Stimulated activated CD4-positive, alpha-beta T cell treated with anti-CD3 and anti-CD28 coated beads, Interleukin-12 subunit alpha, Interleukin-12 subunit beta, amount 100 ng/mL, for 24 hours (primary cell): ENCODE results near the gene TMEM63A.
"Not testable (repeated sequence)": the region's sequence is repeated elsewhere in the genome, so short reads cannot be mapped to it uniquely, and the experiment has no call there.

Experiments used
- DNase-seq, 2 experiments: peaks; one replicate each; pipeline ENCODE4 v3.0.0-alpha.2; 2020; ENCODE audit warnings: low read depth in 2 of 2

The TMEM63A gene

DNA sequence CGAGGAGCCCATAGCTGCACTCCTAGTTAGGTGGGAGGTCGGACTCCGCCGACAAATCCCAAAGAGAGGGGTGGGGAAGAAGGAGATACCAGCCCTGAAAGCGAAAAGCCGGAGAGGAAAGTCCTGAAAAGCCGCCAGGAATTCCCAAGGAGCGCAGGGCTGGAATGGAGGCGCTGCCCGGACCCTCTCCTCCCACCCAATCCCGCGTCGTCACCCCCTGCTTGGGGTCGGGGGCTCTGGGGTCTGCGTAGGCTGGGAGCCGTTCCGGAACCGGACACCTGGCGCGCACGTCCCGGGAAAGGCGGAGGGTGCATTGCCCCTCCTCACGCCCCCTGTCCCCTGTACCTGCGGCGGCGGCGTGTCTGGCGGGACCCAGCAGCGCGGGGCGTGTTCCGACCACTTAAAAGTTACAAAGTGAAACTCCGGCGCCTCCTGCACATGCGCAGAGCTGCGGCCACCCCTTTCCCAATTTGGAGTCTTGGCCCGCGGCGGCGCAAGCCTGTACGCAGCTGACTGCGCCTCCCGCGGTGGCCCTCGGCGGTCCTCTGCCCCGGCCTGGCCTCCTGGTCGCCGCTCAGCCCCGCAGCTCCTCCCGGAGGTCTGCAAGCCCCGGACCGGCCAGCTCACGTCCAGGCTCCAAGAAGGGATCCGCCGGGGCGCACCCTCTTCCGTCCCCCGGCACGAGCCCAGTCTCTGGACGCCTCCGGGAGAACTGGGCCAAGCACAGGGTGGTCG is at the start of gene TMEM63A:
Gene TMEM63A, minus strand, starts transcription at position 422 of the 735 bp plus-strand sequence. CDS start 4,800 bp downstream, outside the sequence.
- DNase-seq, result peak; percentile 59 to 84

GRCh38 chr1:225931270-225932136 is 49.3 kb upstream of the TMEM63A start:
- no peak for DNase-seq

DNA sequence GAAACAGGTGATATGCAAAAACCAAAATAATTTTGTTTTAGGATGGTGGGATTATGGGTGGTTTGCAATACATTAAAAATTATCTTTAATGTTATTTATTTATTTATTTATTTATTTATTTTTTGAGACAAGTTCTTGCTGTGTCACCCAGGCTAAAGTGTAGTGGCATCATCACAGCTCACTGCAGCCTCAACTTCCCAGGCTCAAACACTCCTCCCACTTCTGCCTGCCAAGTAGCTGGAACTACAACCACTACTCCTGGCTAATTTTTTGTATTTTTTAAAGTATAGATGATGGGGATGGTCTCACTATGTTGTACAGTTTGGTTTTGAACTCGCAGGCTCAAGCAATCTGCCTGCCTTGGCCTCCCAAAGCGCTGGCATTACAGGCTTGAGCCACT is 48.4 kb upstream of the TMEM63A start:
- no peak for DNase-seq

- DNase-seq, result not testable (repeated sequence)
Observed at GRCh38 chr1:225929462-225929861, 47.3 kb upstream of the TMEM63A start.

DNA sequence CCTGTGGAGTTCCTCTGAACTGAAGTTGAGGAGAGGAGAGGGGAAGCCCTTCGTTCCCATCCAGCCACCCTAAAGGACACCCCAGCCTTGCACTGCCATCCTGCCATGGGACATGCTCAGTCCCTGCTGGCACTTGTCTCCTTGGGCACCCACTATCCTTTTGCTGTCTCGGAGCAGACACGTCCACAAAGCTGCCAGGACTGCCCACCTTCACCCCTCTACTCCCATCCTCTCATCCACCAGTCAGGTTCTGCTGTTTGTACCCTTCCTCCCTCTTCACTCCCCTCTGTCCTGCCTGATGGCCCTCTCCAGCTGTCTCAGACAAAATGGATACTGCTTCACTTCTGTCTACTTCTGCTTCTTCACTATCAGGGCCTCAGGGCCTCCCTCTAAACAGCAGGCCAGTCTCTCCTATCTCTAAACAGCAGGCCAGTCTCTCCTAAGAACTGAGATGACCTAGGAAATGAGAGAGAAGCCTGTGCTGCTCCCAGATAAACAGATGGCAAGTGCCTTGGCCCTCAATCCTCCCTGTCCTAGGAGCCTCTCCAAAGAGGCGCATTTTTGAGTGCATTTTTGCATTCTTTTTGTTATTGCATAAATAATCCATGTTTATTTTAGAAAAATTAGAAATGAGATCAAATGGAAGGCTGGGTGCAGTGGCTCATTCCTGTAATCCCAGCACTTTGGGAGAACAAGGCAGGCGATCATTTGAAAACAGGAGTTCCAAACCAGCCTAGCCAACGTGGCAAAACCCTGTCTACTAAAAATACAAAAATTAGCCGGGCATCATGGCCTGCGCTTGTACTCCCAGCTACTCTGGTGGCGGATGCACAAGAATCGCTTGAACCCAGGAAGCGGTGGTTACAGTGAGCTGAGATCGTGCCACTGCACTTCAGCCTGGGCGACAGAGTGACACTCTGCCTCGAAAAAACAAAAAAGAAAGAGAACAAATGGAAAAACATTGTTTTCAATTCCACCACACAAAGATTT is 46.3 kb upstream of the TMEM63A start:
- no peak for DNase-seq

- DNase-seq, result no peak
Observed at GRCh38 chr1:225926551-225927113, 44.5 kb upstream of the TMEM63A start.

DNA sequence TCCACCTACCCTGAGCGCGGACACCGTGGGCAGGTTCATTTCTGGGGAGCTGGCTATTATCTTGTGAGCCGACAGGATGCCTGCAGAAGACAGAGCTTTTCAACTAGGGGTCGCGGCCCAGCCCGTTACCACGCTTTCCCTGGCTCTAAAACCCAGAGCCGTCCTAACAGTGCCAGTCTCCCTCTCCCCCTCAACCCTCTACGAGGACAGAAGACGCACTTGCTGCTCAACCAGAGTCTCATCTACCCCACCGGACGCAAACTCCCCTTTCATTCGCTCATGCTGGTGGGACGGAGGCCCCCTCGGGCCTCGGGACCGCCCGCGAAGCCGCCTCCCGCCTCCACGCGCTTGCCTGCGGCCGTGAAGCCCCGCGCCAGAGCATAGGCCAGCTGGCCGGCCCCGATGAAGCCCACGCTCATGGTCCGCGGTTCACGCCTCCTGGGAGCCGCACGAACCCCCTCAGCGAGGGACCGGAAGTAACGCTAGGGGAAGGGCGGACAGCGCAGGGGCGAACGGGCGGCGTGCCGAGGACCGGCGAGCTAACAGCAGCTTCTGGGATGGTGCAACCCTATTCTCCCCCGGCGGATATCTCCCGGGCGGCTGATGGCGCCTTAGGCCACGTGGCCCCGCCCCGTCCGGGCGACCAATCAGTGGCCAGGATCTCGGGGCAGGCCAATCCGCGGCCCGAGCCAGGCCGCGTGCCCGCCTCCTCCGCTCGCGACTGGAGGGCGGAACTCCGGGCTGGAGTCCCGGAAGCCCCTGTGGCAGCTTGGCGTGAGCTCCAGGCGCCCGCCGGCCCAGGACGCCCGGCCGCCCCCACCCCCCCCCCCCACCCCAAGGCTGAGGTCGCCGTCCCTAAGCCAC is 41.7 kb upstream of the TMEM63A start, which contains the start of gene PYCR2:
Gene PYCR2, minus strand, starts transcription at position 559 of the 864 bp plus-strand sequence. Its CDS starts 140 bp downstream, at position 419.
- DNase-seq, result peak; percentile 89 to 90

DNA sequence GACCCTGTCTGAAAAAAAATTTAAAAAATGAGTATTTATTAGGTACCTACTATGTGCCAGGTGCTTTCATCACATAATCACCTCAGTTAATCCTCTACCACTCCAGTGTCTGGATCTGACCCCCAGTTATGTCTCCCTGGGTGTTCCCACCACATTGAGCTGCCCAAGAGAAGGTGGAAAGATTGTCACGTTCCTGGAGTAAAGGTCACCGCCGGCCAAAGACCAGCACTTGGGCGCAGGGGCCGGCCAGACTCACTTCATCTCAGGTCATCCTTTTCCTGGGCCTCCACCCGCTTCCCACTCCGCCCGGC is 41.2 kb upstream of the TMEM63A start:
- no peak for DNase-seq

DNA sequence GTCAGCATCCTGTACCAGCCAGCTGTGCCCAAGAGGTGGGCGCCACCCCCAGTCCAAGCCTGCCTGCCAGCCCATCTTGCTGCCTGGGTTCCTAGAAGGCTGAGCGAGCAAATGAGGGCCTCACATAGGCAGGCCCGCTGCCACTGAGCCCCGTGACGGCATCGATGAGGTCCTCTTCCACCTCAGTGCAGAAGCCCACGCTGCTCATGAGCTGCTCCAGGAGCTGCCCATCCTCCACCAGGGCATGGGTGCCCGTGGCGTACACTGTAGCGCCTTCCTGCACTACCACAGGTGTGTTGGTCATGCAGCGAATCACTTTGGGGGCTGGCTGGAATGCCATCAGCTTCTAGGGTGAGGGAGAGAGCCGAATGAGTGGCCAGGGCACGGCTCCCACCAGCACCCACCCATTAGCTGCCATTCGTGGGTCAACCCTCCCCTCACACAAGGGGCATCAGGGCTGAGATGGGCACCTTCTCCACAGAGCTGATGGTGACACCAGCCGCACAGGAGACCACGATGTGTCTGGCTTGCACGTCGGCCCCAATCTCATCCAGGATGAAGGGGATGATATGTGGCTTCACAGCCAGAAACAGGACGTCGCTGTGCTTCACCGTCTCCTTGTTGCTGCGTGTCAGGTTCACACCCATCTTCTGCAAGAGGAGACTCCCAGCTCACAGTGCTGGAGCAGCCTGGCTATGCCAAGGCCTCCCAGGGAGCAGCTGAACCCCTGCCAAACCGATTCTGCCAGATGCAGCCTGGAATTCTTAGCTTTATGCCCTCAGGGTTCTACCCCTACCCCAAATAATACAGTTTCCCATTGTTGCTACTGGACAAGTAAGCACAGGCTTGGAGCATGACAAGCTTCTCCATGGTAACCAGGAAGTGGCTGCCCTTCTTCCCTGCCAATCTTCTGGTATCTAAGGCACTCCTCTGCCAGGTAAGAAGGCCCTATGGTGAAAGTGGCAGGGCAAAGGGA is 39.8 kb upstream of the TMEM63A start:
- no peak for DNase-seq

DNA sequence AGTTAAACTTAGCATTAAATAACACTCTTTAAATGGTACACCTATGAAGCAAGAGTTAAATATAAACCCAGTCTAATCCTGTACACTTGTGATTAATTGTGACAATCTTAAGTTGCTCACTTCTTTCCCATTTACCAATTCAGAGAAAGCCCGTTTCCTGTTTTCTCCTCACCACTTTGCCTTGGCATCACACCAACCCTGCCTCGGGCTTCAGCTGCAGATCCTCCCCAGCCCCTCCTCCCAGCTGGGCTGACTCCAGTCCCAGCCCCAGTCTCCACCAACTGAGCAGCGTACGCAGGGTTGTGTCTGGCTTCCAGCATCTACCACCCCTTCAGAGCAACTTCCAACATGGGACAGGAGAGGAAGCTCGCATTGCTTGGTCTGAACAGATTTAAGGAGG is 37.7 kb upstream of the TMEM63A start:
- DNase-seq, result peak in 1 of 2 experiments; percentile 15

- DNase-seq, result no peak
Observed at GRCh38 chr1:225918280-225918679, 36.1 kb upstream of the TMEM63A start.

DNA sequence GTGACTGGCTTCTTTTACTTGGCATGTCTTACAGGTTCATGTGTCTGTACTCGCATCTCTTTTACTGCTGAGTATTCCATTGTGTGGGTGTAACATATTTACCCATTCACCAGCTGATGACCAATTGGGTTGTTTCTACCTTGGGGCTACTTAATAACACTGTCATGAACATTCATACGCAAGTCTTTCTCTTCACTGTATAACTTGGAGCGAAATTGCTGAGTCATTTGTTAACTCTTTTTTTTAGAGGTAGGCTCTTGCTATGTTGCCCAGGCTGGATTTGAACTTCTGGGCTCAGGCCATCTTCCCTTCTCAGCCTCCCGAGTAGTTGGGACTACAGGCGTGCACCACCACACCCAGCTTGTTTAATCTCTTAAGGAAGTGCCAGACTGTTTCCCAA is 35.4 kb upstream of the TMEM63A start:
- DNase-seq, result no peak

DNA sequence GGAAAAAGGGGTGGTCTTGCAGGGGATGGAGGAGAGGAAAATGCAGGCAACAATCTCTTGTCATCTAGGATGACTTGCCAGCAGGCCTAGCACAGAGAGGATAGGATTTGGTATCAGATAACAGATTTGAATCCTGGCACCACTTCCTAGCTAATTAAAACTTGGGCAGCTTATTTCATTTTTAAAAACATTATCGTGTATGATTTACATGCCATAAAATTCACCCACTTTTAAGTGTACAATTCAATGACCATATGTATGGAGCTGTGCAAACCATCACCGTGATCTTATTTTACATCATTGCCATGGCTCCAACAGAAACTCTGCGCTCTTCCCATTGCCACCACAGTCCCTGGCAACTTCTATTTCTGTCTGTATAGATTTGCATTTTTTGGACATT is 34.9 kb upstream of the TMEM63A start:
- no peak for DNase-seq

DNA sequence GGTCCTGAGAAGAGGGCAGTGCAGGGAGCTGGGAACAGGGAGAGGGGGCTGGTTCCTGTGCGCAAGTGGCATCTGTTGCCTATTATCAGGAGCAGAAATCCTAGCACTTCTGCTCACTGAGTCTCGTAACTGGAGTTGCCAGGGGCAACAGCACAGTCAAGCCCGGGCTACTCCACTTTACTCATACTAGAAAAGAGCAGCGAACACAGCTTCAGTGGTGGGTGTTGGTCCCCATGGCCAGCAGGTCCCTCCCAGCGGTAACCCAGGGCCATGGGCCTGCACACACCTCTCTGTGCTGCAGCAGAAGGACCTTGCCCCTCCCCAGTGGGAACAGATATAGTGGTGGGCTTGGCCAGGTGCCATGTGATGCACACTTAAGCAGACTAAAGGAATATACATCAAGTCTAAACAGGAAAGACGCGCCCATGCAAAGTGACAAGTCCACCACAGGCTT is 33.4 kb upstream of the TMEM63A start:
- DNase-seq, result no peak

GRCh38 chr1:225914947-225915346 is 32.8 kb upstream of the TMEM63A start:
- no peak for DNase-seq

DNA sequence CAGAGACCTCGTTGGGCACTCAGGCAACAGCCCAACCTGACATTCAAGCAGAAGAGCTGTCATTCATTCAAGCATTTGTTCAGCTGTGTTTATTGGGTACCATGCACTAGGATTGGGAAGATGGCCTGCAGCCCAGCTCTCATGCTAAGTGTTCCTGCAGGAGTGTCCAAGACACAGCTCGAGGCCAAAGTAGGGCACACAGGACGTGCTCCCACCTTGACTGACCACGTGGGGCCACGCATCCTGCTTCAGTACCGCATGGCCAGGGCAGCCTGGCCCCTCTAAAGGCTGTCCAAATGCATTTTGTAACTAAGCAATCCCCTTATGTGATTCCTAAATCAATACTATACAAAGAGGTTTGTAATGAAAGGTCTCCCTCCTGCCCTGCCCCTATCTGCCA is 32.2 kb upstream of the TMEM63A start:
- DNase-seq, result no peak

GRCh38 chr1:225911191-225912130 is 29.3 kb upstream of the TMEM63A start:
- peak; percentile 42 to 59 for DNase-seq

DNA sequence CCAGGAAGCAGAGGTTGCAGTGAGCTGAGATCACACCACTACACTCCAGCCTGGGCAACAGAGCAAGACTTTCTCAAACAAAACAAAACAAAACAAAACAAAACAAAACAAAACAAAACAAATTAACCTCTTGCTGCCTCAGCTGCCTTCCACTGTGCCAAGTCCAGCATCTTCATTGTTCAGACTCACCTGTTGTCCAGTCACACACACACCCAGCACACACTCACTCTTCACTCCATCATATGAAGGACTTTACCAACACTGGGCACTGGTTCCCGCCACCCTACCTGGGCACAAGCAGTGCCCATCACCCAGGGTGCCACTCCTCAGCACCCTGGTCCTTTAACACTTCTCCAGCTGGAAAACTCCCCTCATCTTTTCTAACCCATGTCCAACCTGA is 27.3 kb upstream of the TMEM63A start:
- DNase-seq, result no peak
